Prostate gland (tissue), 2 donors: Measurements from ENCODE around the gene ZNF581.

Experiments
- CTCF ChIP-seq, 4 experiments: fragments of 200-600 bp in 2 of 4; fragments of 450-650 bp in 2 of 4; sonication (generic) in 2 of 4; IDR thresholded peaks; 1 replicate in 3 of 4; 2 replicates in 1 of 4; pipeline ENCODE4 v1.5.1; 2016 to 2019; ENCODE audit warnings: antibody characterized with exemption in 4 of 4, mild to moderate bottlenecking in 2 of 4, moderate library complexity in 2 of 4
- POLR2A ChIP-seq: fragments of 450-650 bp; IDR thresholded peaks from one replicate; pipeline ENCODE4 v1.6.1; 2016; ENCODE audit warnings: antibody characterized with exemption, mild to moderate bottlenecking

DNA sequence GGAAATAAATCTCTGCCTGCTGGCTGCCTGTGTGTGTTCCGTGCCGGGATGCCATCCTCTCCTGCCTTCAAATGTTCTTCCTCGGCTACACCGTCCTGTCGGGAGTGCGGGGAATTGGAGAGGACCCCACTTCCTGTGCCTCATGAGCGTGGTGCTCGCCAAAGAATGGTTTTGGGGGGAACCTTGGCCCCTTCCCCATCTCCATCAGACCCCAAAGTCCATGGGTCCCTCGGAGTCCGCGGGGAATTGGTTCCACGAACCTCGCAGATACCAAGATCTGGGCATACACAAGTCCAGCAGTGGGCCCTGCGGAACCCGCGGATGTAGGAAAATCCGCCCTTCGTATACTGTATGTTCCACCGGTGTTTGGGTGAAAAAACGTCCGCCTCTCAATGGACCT, 40.3 kb upstream of the ZNF581 start:
- TF ChIP-seq POLR2A, result no peak
- no peak for TF ChIP-seq CTCF (IDR thresholded peaks at IDR 0.05)
